ENCODE data around the gene RNF213.
"Not testable (repeated sequence)": the region's sequence is repeated elsewhere in the genome, so short reads cannot be mapped to it uniquely, and the experiment has no call there.

RNF213 gene

GRCh38 chr17:80328634-80329380, 68.2 kb downstream of the RNF213 start:
- H3K4me3 ChIP-seq (replicated peaks; ENCODE audit: low read depth, low read length) = no peak overlapping the region
- H3K27me3 ChIP-seq (replicated peaks; ENCODE audit: control insufficient read depth, insufficient read depth, low read length) = no peaks in the 10 kb centered on the region
- TF ChIP-seq CTCF (IDR thresholded peaks at IDR 0.05; ENCODE audit: insufficient read depth, low read length, poor library complexity, severe bottlenecking) = no peak
- peaks cover 31% of the 10 kb centered on the region for H3K36me3 ChIP-seq (ENCODE audit: control insufficient read depth, insufficient read depth, low read length)
- no peak for DNase-seq (ENCODE audit: extremely low read depth, insufficient read length)

- H3K27me3 ChIP-seq (replicated peaks; ENCODE audit: control insufficient read depth, insufficient read depth, low read length); H3K4me3 ChIP-seq (replicated peaks; ENCODE audit: low read depth, low read length); DNase-seq (ENCODE audit: extremely low read depth, insufficient read length): not testable (repeated sequence)
- peaks cover 36% of the 10 kb centered on the region for H3K36me3 ChIP-seq (ENCODE audit: control insufficient read depth, insufficient read depth, low read length)
Measured at GRCh38 chr17:80329421-80329820, 68.8 kb downstream of the RNF213 start.

DNA sequence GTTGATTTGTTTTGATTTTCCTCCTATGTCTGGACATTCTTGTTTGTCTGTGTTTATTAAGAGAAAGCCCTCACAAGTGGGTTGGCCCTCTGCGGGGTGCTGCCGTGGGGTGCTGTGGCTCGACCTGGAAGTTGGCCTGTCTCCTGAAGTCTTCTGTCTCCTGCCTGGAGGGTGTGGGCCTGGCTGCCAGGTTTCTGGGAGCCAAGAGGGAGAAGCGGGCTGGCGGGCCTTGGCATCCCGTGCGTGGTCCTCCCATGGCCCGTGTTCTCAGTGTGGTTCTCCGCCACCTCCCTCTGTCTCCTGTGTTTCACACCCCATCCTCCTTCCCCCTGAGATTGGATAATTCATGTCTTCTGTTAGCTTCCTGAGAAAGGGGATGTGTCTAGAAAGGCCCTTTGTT, 69.6 kb downstream of the RNF213 start:
- TF ChIP-seq CTCF (IDR thresholded peaks at IDR 0.05; ENCODE audit: insufficient read depth, low read length, poor library complexity, severe bottlenecking) = no peak
- Histone ChIP-seq H3K36me3 (ENCODE audit: control insufficient read depth, insufficient read depth, low read length) (peaks cover 34% of the 10 kb centered on the region), H3K27me3 (replicated peaks; ENCODE audit: control insufficient read depth, insufficient read depth, low read length) (no peaks in the 10 kb centered on the region), H3K4me3 (replicated peaks; ENCODE audit: low read depth, low read length) (no peak overlapping the region)
- no peak for DNase-seq (ENCODE audit: extremely low read depth, insufficient read length)

DNA sequence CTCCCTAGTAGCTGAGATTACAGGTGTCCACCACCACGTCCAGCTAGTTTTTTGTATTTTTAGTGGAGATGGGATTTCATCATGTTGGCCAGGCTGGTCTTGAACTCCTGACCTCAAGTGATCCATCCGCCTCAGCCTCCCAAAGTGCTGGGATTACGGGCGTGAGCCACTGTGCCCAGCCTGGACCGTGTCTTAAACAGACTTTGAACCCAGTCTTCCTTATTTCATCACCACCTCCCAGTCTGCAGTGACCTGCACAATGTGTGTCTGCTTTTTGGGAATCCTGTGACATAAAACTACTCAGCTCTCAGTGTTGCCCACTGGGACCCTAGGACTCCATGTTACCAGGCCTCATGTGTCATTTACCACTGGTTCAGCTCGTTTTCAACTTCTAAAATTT, 70.3 kb downstream of the RNF213 start:
- not testable (repeated sequence) for DNase-seq (ENCODE audit: extremely low read depth, insufficient read length); H3K27me3 ChIP-seq (replicated peaks; ENCODE audit: control insufficient read depth, insufficient read depth, low read length); H3K4me3 ChIP-seq (replicated peaks; ENCODE audit: low read depth, low read length)
- H3K36me3 ChIP-seq (ENCODE audit: control insufficient read depth, insufficient read depth, low read length) = peaks cover 33% of the 10 kb centered on the region

GRCh38 chr17:80331820-80332219, 71.2 kb downstream of the RNF213 start:
- Histone ChIP-seq H3K4me3 (replicated peaks; ENCODE audit: low read depth, low read length) (no peak overlapping the region), H3K27me3 (replicated peaks; ENCODE audit: control insufficient read depth, insufficient read depth, low read length) (no peaks in the 10 kb centered on the region), H3K36me3 (ENCODE audit: control insufficient read depth, insufficient read depth, low read length) (peaks cover 35% of the 10 kb centered on the region)
- no peak for DNase-seq (ENCODE audit: extremely low read depth, insufficient read length)
- no peak for TF ChIP-seq CTCF (IDR thresholded peaks at IDR 0.05; ENCODE audit: insufficient read depth, low read length, poor library complexity, severe bottlenecking)

DNA sequence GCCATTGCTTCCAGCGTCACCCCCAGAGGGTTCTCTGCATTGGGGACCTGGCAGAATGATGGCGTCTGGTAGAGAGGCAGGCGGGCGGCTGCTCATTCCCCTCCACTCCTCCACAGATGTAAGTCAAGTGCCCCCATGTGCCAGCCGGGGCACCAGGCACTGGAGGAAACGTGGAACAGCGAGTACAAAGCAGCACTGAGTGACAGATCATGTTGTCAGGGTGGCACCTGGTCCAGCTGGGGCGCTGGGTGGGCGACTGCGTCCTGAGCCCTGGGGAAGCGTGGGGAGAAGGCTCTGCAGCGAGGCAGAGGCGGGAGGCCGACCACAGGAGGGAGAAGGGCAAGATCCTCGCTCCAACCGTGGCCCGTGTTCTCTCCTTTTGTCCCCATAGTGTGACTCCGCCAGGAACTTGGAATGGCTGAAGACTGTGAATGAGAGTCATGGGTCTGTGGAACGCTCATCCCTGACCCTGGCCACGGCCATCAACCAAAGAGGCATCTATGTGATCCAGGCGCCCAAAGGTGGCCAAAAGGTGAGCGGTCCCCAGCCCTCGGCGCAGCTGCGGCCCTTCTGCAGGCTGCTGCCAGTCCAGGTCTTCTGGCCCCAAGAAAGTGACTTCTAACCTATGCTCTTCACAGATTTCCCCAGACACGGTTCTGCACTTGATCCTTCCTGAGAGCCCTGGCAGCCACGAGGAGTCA, 76.7 kb downstream of the RNF213 start:
- H3K27me3 ChIP-seq (replicated peaks; ENCODE audit: control insufficient read depth, insufficient read depth, low read length) = no peaks in the 10 kb centered on the region
- no peak for TF ChIP-seq CTCF (IDR thresholded peaks at IDR 0.05; ENCODE audit: insufficient read depth, low read length, poor library complexity, severe bottlenecking)
- peaks cover 51% of the 10 kb centered on the region for H3K36me3 ChIP-seq (ENCODE audit: control insufficient read depth, insufficient read depth, low read length)
- no peak overlapping the region for H3K4me3 ChIP-seq (replicated peaks; ENCODE audit: low read depth, low read length)
- no peak for DNase-seq (ENCODE audit: extremely low read depth, insufficient read length)
